Measurements from ENCODE around the gene CALN1. TPM values are rescaled to one million over a fixed set of nuclear protein-coding genes. Genes with fewer than 3 reads are reported as not detected.

The CALN1 gene
- polyA plus RNA-seq, 3 donors, result under 0.01 TPM; not detected in 2

GRCh38 chr7:71784180-71784579 is 628.0 kb downstream of the CALN1 start:
- no peak for DNase-seq
- Histone ChIP-seq H4K20me1 (ENCODE audit: insufficient read depth, low read length) (no peaks in the 10 kb centered on the region), H3K4me3 (replicated peaks in 1 of 3; ENCODE audit: low read depth in 2 of 3, low read length in 3 of 3) (no peak overlapping the region), H3K27ac (ENCODE audit: low read depth in 1 of 2, low read length in 2 of 2) (no peak overlapping the region), H3K4me2 (replicated peaks; ENCODE audit: extremely low read depth, low read length, poor library complexity, severe bottlenecking) (no peak overlapping the region), H3K9me3 (replicated peaks in 1 of 2; ENCODE audit: control insufficient read depth in 1 of 2, insufficient read depth in 1 of 2, low read length in 2 of 2) (peaks cover 29 to 39% of the 10 kb centered on the region in 2 donors), H3K79me2 (ENCODE audit: insufficient read depth, low read length) (no peaks in the 10 kb centered on the region), H2AFZ (ENCODE audit: insufficient read depth, low read depth, low read length, poor library complexity, severe bottlenecking) (no peak overlapping the region), H3K9ac (ENCODE audit: insufficient read depth, low read length, poor library complexity, severe bottlenecking) (no peak overlapping the region), H3K4me1 (ENCODE audit: control insufficient read depth in 1 of 2, insufficient read depth in 2 of 2, low read length in 2 of 2) (no peaks in the 10 kb centered on the region), H3K27me3 (ENCODE audit: control insufficient read depth in 2 of 2, insufficient read depth in 2 of 2, low read length in 2 of 2) (no peaks in the 10 kb centered on the region), H3K36me3 (replicated peaks in 1 of 2; ENCODE audit: control insufficient read depth in 1 of 2, insufficient read depth in 2 of 2, low read length in 2 of 2) (no peaks in the 10 kb centered on the region)
- no peak for TF ChIP-seq CTCF (IDR thresholded peaks at IDR 0.05)
- intact Hi-C loops (cut with micrococcal nuclease), result no loop called here
- Mint-ChIP-seq H3K4me3 (no peak overlapping the region), H3K27me3 (ENCODE audit: low read depth in 3 of 3) (peaks cover 0 to 2% (median 0%) of the 10 kb centered on the region in 3 donors), H3K9me3 (peaks cover 14 to 43% (median 32%) of the 10 kb centered on the region in 7 donors), H3K4me1 (no peaks in the 10 kb centered on the region), H3K36me3 (no peaks in the 10 kb centered on the region), H3K27ac (no peak overlapping the region)
- WGBS (ENCODE audit: insufficient coverage), result no CpG with 5 or more reads among the region's 3 CpGs

GRCh38 chr7:71783779-71784178 is 628.4 kb downstream of the CALN1 start:
- TF ChIP-seq CTCF (IDR thresholded peaks at IDR 0.05), result no peak

More at GRCh38 chr7:71783779-71784178, 628.4 kb downstream of the CALN1 start:
- Histone ChIP-seq H3K9ac (ENCODE audit: insufficient read depth, low read length, poor library complexity, severe bottlenecking) (no peak overlapping the region), H3K4me3 (replicated peaks in 1 of 3; ENCODE audit: low read depth in 2 of 3, low read length in 3 of 3) (no peak overlapping the region), H3K4me1 (ENCODE audit: control insufficient read depth in 1 of 2, insufficient read depth in 2 of 2, low read length in 2 of 2) (no peaks in the 10 kb centered on the region), H2AFZ (ENCODE audit: insufficient read depth, low read depth, low read length, poor library complexity, severe bottlenecking) (no peak overlapping the region), H4K20me1 (ENCODE audit: insufficient read depth, low read length) (no peaks in the 10 kb centered on the region), H3K79me2 (ENCODE audit: insufficient read depth, low read length) (no peaks in the 10 kb centered on the region), H3K27me3 (ENCODE audit: control insufficient read depth in 2 of 2, insufficient read depth in 2 of 2, low read length in 2 of 2) (no peaks in the 10 kb centered on the region), H3K9me3 (replicated peaks in 1 of 2; ENCODE audit: control insufficient read depth in 1 of 2, insufficient read depth in 1 of 2, low read length in 2 of 2) (peaks cover 28 to 35% of the 10 kb centered on the region in 2 donors), H3K27ac (ENCODE audit: low read depth in 1 of 2, low read length in 2 of 2) (no peak overlapping the region), H3K36me3 (replicated peaks in 1 of 2; ENCODE audit: control insufficient read depth in 1 of 2, insufficient read depth in 2 of 2, low read length in 2 of 2) (no peaks in the 10 kb centered on the region), H3K4me2 (replicated peaks; ENCODE audit: extremely low read depth, low read length, poor library complexity, severe bottlenecking) (no peak overlapping the region)
- no peaks in the 10 kb centered on the region for H3K36me3 Mint-ChIP-seq
- intact Hi-C loops (cut with micrococcal nuclease), result no loop called here
- H3K9me3 Mint-ChIP-seq, result peaks cover 14 to 39% (median 28%) of the 10 kb centered on the region in 7 donors
- no peaks in the 10 kb centered on the region for H3K4me1 Mint-ChIP-seq
- DNase-seq, result no peak
- 100% methylated on average over 1 of the region's 3 CpGs for WGBS (ENCODE audit: insufficient coverage)
- H3K4me3 Mint-ChIP-seq, result no peak overlapping the region
- peaks cover 0 to 2% (median 0%) of the 10 kb centered on the region in 3 donors for H3K27me3 Mint-ChIP-seq (ENCODE audit: low read depth in 3 of 3)
- no peak overlapping the region for H3K27ac Mint-ChIP-seq

Data from CD14-positive monocyte (primary cell).